GM19468 (cell line): ENCODE results near the gene TREML4.
"Not testable (repeated sequence)": the region's sequence is repeated elsewhere in the genome, so short reads cannot be mapped to it uniquely, and the experiment has no call there.

Experiments
- ATAC-seq: cut with Tn5 transposase; IDR thresholded peaks from one replicate; pipeline ENCODE4 v1.9.1; 2021; ENCODE audit warnings: mild to moderate bottlenecking, moderate library complexity, moderate number of reproducible peaks; ENCODE audit not compliant: unreplicated experiment; ENCODE audit errors: extremely low read depth

Gene TREML4

DNA sequence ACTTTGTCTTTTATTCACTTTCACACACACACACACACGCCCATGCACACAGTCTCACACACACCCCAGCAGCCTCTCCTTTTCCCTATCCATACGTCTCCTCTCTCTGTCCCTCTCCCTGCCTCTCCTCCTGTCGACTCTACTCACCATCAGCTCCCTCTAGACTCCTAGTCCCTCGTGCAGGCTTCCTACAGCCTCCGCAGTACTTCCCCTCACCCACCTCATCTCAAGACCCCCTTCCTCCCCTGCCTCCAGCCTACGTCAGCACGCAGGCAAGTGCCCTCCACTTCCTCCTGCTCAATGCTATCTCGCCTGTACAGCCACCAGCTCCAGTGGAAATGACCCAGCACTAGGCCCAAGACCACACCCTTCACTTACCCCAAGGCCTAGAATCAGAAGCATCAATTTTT, 26.4 kb upstream of the TREML4 start:
- no peak for ATAC-seq

DNA sequence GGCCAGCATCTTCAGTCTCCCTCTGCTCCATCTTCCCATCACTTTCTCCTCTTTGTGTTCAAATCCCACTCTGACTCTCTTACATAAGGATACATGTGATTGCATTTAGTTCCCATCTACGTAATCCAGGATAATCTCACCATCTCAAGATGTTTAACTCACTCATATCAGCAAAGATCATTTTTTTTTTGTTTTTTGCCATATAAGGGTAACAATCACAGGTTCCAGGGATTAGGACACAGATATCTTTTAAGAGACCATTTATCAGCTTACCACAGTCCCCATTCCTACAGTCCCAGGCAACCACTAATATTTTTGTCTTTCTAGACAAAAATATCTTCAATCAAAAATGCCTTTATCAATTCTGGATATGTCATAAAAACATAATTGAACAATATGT, 24.0 kb upstream of the TREML4 start:
- no peak for ATAC-seq

DNA sequence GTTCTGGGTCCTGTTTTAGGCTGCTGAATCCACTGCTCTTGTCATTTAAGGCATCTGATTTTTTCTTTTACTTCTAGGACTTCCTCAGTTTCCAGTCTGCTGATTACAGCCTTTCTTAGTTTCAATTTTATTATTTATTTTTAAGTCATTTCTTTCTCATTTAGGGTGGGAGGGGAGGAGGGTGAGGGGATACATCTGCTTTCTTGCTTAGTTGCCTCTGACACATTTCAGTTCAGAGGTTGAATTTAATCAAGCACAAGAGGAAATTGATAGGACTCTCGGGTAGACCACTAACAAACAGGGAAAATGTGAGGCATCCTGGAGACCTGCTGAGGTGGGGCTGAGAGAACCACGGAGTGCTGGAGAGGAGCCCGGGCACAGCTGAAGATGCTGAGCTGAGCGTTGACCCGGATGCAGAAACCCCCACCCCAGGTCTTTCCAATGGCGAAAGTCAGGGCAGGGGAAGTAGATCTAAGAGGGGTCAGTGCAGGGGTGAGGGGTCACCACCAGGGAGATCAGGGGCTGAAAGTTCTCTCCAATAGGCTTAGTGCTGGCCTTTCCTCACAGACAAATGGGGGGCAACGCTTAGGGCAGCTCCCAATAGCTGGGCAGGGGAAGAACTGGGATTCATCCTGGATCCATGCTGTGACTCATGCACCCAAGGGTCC, 19.6 kb upstream of the TREML4 start:
- ATAC-seq, result no peak

DNA sequence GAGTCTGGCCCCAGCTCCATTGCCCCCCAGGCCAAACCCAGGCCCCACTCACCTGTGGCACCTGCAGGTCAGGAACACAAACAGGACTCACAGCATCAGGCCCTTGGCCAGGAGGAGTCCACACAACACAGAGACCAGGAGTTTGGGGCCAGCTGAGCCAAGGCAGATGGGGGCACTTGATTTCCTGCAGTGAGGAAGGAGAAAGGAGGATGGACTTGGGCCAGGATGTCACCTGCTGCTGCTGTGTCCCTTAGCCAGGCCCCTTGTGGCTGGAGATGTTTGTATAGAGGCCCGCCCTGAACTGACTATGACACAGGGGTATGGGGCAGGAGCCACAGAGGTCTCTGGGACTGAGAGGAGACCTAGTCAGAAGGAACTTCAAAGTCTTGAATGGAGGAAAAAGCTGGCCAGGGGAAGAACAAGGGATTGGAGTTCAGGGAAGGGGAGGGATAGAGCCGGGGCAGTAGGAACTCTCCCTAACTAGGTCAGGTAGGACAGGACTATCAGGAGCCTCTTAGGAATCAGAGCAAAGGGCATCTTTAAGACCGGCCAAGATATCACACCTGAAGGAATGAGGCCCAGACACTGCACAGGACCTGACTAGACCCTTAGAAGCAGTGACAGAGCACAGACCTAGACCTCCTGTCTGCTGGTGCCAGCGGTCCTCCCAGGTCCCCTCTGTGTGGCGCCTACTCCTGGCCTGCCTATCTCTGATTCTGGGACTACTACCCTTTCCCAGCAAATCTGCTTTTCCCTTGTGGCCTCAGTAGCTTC, 18.4 kb upstream of the TREML4 start:
- no peak for ATAC-seq

DNA sequence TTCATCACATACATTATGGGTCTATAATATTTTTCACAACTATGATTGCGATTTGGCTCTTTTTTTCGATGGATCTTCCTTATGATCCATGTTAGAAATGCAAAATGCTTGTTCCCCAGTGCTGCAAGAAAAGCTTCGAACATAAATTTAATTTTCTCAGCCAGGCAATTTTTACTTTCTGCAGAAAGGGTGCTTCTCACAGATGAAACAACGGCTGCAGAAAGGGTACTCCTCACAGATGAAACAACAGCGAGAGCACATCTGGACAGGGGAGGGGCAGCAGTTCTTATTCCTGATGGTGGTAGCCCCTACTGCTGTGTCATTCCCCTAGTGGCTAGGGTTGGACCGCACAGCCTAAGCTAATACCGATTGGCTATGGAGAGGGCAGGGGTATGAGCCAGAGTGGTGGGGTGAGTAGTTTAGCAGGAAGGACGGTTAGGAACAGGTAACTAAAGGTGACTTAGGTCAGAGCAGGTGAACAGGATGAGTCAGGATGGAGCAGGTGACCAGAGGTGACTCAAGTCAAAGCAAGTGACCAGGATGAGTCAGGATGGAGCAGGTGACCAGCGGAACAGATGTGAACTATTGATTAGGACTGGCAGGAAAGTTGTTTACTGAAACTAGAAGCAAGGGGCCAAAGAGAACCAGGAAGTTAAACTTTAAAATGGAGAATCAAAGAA, 13.4 kb upstream of the TREML4 start:
- no peak for ATAC-seq

DNA sequence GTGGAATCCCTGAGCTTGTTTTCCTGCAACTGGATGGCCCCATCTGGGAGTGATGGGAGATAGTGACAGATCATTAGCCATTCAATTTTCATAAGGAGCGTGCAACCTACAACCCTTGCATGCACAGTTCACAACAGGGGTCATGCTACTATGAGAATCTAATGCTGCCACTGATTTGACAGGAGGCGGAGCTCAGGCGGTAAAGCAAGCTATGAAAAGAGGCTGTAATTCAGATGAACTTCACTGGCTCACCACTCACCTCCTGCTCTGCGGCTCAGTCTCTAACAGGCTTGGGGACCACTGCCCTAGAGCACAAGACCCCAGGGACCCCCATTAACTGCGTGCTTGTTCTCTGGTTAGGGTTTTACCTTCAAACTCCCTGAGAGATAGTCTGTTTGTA, 12.4 kb upstream of the TREML4 start:
- no peak for ATAC-seq

DNA sequence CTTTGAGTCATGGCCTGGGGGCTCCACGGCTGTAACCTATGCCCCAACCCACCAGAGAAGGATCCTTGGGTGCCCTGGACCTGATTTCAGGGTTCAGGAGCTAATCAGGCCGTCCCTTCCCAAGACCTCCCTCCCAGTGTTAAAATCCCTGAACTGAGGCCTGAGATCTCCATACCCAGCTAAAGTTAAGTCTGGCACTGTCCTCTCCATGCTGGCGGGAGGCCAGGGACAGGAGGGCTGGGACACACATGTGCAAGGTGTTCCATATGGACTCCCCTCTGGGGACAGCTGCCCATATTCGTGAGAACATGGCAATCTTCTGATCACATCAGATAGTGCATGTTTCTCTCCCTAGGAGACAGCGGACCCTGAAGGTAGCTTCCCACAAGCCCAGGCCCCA, 11.5 kb upstream of the TREML4 start:
- no peak for ATAC-seq

DNA sequence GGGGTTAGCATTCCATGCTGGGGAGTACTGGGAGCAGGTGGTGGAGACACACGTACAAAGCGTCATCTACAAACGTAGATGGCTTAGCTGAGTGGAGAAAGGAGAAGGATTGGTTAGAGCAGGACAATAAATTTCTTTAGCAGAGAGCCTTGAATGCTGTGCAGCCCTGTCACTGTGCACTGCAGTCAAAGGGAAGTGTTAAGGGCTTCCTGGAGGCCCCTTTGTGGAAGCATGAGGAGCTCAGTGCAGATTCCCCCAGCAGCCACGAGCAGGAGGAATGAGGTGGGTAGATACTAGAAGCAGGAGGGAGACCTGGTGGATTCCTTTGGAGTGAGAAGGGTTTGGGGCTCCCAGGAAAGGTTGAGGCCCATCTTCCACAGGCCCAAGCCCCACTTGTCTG, 6.1 kb upstream of the TREML4 start:
- ATAC-seq, result no peak

DNA sequence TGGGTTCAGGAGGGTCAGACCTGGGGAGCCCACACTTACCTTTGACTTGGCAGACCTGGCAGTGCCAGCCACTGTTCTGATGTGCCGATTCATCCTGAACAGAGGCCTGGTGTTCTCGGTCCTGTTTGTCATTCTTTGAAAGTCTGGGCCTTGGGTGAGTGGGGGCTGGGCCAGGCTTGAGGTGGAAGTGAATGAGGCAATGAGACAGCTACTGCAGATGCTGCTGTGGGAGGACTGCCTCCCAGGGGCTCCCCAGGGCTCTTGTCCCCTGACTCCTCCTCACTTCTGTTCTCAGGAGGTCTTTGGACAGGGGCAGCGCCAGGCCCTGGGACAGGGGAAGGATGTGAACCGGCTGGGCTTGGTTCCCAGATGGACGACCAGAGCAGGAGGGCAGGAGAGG, 5.6 kb upstream of the TREML4 start:
- no peak for ATAC-seq

DNA sequence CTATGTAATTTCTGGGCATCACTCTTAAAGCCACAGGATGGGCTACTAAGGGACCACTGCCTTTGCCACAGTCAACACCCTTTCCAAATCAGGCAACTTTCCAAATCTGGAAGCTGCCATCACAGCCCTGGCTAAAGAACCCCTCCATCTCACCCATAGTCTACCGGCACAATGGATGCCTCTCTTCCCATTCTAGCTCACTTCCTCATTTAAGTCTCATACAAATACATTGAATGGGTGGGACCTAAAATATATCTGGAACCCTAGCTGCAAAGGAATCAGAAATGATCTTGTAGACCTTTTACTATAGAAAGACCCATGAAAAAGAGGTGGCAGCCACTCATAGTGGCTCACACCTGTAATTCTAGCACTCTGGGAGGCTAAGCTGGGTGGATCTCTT, 3.3 kb upstream of the TREML4 start:
- no peak for ATAC-seq

DNA sequence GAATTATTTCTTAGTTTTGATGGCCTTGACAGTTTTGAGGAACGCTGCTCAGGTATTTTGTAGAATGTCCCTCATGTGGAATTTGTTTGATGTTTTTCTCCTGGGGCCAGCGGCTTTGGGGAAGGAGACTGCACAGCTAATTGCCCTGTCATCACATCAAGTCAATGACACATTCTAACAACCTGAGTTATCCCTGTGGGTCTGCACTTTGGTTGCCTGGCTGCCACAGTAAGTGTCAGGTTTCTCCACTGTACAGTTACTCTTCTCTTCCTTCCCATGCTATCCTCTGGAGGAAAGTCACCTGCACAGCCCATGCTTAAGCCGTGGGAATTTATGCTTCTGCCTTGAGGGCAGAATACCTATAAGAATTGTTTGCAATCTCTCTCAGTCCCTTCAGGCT, 1.4 kb upstream of the TREML4 start:
- no peak for ATAC-seq

DNA sequence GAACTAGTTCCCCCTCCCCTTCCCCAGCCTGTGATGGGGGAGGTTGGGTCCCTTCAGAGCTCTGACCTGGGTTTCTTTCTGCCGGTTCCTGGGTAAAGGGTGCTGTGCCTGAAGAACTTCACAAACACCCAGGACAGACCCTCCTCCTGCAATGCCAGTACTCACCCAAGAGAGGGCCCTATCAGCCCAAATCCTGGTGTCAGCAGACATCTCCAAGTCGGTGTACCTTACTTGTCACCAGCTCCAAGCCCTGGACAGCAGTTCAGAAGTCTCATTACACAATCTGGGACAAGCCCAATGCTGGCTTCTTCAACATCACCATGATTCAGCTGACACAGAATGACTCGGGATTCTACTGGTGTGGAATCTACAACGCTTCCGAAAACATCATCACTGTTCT, 467 bp downstream of the TREML4 start:
- ATAC-seq, result no peak

DNA sequence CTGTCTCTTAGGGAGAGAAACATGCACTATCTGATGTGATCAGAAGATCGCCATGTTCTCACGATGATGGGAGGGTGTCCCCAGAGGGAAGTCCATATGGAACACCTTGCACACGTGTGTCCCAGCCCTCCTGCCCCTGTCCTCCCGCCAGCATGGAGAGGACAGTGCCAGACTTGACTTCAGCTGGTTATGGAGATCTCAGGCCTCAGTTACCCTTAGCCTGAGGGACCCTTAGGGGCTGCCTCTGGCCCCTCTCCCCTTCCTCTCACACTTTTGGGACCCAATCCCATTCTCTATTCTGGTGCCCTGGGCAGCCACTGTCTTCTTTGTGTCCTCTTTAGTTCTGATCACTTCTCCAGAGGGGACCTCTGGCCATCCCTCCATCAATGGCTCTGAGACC, 1.6 kb downstream of the TREML4 start:
- ATAC-seq, result no peak

DNA sequence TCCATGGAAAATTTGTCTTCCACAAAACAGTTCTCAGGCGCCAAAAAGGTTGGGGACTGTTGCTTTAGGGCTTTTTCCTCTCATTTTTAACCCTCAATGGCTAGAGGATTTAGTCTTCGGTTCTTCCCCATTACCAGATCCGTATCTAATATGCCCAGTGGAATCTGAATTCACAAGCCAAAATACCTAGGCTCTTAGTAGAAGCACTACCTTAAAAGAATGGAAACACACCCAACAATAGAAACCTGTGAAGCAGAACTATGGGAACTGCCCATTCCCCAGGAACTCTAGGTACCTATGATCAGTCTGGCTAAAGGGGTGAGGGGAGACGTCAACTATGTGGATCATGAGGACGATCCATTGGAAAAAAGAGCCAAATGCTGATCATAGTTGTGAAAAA, 3.1 kb downstream of the TREML4 start:
- ATAC-seq, result no peak

DNA sequence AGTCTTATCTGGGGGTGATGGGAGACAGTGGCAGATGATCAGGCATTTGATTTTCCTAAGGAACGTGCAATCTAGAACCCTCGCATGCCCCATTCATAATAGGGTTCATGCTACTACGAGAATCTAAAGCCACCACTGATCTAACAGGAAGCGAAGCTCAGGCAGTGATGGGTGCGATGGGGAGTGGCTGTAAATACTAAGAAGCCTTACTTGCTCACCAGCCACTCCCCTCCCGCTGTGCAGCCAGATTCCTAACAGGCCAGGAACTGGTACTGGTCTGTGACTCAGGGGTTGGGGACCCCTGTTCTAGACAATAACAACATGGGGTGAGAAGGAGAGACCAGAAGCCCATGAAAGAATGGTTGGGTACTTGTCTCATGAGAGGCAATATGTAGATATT, 4.5 kb downstream of the TREML4 start:
- no peak for ATAC-seq

DNA sequence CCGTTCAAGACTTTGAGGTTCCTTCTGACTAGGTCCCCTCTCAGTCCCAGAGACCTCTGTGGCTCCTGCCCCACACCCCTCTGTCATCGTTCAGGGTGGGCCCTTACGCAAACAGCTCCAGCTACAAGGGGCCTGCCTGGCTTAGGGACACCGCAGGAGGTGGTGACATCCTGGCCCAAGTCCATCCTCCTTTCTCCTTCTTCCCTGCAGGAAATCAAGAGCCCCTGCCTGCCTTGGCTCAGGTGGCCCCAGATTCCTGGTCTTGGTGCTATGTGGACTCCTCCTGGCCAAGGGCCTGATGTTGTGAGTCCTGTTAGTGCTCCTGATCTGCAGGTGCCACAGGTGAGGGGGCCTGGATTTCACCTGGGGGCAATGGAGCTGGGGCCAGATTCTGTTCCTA, 8.1 kb downstream of the TREML4 start:
- ATAC-seq, result no peak

DNA sequence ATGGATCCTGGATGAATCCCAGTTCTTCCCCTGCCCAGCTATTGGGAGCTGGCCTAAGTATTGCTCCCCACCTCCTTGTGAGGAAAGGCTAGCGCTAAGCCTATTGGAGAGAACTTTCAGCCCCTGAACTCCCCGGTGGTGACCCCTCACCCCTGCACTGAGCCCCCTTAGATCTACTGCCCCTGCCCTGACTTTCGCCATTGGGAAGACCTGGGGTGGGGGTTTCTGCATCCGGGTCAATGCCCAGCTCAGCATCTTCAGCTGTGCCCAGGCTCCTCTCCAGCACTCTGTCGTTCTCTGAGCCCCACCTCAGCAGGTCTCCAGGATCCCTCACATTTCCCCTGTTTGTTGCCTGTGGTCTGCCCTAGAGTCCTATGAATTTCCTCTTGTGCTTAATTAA, 9.0 kb downstream of the TREML4 start:
- no peak for ATAC-seq

DNA sequence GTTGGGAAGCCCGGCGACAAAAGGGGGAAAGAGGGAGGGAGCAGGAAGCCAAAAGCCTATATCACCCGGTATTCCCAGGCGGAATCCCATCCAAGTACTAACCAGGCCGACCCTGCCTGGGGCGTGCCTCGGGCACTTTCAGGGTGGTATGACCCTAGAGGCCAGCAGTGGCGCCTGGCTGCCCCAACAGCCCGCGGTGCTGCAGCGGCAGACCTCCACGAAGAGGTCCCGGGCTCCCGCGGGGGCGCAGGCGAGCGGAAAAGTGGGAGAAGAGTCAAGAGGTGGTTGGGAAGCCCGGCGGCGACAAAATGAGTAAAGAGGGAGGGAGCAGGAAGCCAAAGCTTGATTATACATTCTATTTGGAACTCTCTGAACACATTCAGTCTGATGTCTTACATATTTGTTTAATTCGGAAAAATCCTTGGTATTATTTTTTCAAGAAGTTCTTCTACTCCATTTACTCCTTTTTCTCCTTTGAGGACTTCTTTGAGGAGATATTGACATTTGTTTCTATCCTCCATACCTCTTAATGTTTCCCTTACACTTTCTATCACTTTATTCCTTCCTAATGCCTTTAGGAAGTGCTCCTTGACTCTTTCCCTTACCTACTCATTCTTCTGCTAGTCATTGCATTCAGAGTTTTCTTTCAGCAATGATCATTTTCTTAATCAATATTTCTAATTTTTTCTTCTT, 11.5 kb downstream of the TREML4 start:
- no peak for ATAC-seq

DNA sequence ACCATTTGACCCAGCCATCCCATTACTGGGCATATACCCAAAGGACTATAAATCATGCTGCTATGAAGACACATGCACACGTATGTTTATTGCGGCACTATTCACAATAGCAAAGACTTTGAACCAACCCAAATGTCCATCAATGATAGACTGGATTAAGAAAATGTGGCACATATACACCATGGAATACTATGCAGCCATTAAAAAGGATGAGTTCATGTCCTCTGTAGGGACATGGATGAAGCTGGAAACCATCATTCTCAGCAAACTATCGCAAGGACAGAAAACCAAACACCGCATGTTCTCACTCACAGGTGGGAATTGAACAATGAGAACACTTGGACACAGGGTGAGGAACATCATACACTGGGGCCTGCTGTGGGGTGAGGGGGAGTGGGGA, 18.4 kb downstream of the TREML4 start:
- ATAC-seq, result not testable (repeated sequence)

DNA sequence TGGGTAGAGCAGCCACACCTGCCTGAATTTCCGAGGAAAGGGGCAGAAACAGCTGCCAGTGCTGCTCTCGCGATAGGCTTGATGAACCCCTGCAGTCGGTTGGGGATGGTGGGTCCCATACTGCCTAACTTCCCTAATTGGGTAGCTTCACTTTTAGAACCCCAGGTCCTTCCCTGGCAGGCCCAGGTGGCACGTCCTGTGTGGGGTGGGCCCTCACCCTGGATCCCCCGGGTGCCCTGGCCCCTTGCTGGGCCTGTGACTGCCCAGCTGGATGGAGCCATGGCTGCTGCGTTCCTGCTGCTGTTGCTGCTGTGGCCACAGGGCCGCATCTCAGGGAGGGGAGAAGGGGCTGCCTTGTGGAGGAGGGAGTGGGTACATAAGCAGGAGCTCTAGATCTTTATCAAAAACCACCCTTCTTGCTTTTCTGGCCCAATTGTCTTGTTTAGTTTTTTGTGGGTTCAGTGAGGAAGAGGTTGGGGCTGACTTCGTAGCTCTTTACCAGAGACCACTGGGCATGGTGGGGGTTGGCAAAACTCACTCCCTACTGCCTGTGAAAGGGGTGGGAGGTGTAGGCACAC, 19.2 kb downstream of the TREML4 start:
- ATAC-seq, result no peak
